Heart left ventricle (tissue), 16 donors: ENCODE data around the gene KNG1. TPM values are rescaled to one million over a fixed set of nuclear protein-coding genes. Genes with fewer than 3 reads are reported as not detected.
A peak's percentile ranks its signal among the peaks of the same experiment; 100 is the strongest.

Source experiments
- ATAC-seq, 4 donors: fragments of 200-7000 bp; cut with Tn5 transposase; one replicate each; pipeline ENCODE4 v1.9.1; 2020 to 2022; ENCODE audit warnings: moderate library complexity in 4 of 4, mild to moderate bottlenecking in 3 of 4, moderate number of reproducible peaks in 1 of 4
- DNase-seq, 5 donors: peaks; one replicate each; pipeline ENCODE4 v3.0.0-alpha.2; 2020
- H3K27ac ChIP-seq, 12 donors: fragments of 200-600 bp; sonication (generic) in 4 of 12; one replicate each; pipeline versions ENCODE4 v1.5.0 to v1.8.0; 2016 to 2022; ENCODE audit warnings: mild to moderate bottlenecking in 2 of 12
- H3K27me3 ChIP-seq, 9 donors: fragments of 200-600 bp; sonication (generic) in 2 of 9; one replicate each; pipeline versions ENCODE4 v1.5.1 to v1.8.0; 2016 to 2022; ENCODE audit warnings: mild to moderate bottlenecking in 3 of 9
- H3K36me3 ChIP-seq, 9 donors: fragments of 200-600 bp; sonication (generic) in 2 of 9; one replicate each; pipeline versions ENCODE4 v1.5.0 to v1.8.0; 2018 to 2022; ENCODE audit warnings: mild to moderate bottlenecking in 2 of 9
- H3K4me1 ChIP-seq, 12 donors: fragments of 200-600 bp; sonication (generic) in 4 of 12; one replicate each; pipeline versions ENCODE4 v1.5.0 to v1.8.0; 2016 to 2022; ENCODE audit warnings: mild to moderate bottlenecking in 3 of 12
- H3K4me3 ChIP-seq, 12 donors: fragments of 200-600 bp; sonication (generic) in 4 of 12; one replicate each; pipeline versions ENCODE4 v1.5.0 to v1.8.0; 2017 to 2022; ENCODE audit warnings: mild to moderate bottlenecking in 9 of 12, moderate library complexity in 4 of 12
- H3K9me3 ChIP-seq, 12 donors: fragments of 200-600 bp; sonication (generic) in 4 of 12; one replicate each; pipeline versions ENCODE4 v1.5.0 to v1.8.0; 2016 to 2022; ENCODE audit warnings: mild to moderate bottlenecking in 1 of 12
- POLR2A ChIP-seq, 2 donors: fragments of 450-650 bp; IDR thresholded peaks; one replicate each; pipeline ENCODE4 v1.6.1; 2017; ENCODE audit warnings: antibody characterized with exemption in 2 of 2, mild to moderate bottlenecking in 2 of 2, moderate library complexity in 2 of 2
- WGBS, 4 donors: extraction: QIAGEN DNeasy Blood & Tissue Kit in 2 of 4; methylation state at CpG; one replicate each; pipeline versions ENCODE4 v1.1.5 to v1.1.7; 2013 to 2018; 5-methylcytosine and 5-hydroxymethylcytosine counted together
- intact Hi-C, 10 donors: fragments of 100-400 bp; cut with DNase I; formaldehyde crosslinking; loops; one replicate each; pipeline versions ENCODE4 v1.11.1 to v1.14.2; 2022
- polyA plus RNA-seq, 2 donors: library from polyadenylated mRNA; stranded (reverse); fragments of 200-250 nt; gene quantifications; one replicate each; pipeline ENCODE4 v1.2.3, GENCODE V29; 2013
- total RNA-seq, 9 donors: library from RNA; depleted of rRNA in 2 of 9; stranded (reverse); fragments of >200 nt in 2 of 9; fragmentation: NEBNext Ultra II Directional in 3 of 9; extraction: Animal tissue kit (Norgen Biotek cat#: 25700) in 3 of 9; gene quantifications; one replicate each; pipeline versions ENCODE4 v1.1.0 to v1.2.4, GENCODE V29; 2016 to 2023
- TF ChIP-seq, protein P1 (sequence below), 12 donors: fragments of 200-600 bp; sonication (generic) in 4 of 12; IDR thresholded peaks; one replicate each; pipeline versions ENCODE4 v1.5.0 to v1.8.0; 2018 to 2022; ENCODE audit warnings: antibody characterized with exemption in 12 of 12, mild to moderate bottlenecking in 5 of 12
- donor health status: ischemic (EF 13 %, LVEDD 7.1; RV severe dilation, severe dysfunction).
- donor health status: healthy with polysubstance abuse.
- donor health status: DM: no; HTN: yes; CAD: no.
- donor health status: DM: no; HTN: no; CAD: no.
- donor health status: ischemic (EF 25% LVEDD 6.9; RV normal size, moderate dysfunction).
- donor health status: ischemic (EF 25% LVEDD 5.7; RV mildly dilated, moderate dysfunction).
- donor health status: healthy.
- donor health status: DM: yes; HTN: yes; CAD: no.
- donor health status: ischemic (EF 35%, LVEDD 5.7; RV mildly dilated, moderate dysfunction).
- donor health status: nonischemic (EF 11% LVEDD 7.7; RV severe dilation, severe dysfunction).
- donor health status: DM: yes; HTN: yes; CAD: no.
- donor health status: PGD.
- donor health status: ischemic (EF 29% LVEDD 5.4; RV normal size, mild dysfunction).
- donor health status: nonischemic (EF 23%, LVEDD 6.1; RV moderate dilation, normal function).

Gene KNG1
- total and polyA plus RNA-seq, 11 donors, result 0.11 to 1.0 (median 0.21) TPM; not detected in 5

DNA sequence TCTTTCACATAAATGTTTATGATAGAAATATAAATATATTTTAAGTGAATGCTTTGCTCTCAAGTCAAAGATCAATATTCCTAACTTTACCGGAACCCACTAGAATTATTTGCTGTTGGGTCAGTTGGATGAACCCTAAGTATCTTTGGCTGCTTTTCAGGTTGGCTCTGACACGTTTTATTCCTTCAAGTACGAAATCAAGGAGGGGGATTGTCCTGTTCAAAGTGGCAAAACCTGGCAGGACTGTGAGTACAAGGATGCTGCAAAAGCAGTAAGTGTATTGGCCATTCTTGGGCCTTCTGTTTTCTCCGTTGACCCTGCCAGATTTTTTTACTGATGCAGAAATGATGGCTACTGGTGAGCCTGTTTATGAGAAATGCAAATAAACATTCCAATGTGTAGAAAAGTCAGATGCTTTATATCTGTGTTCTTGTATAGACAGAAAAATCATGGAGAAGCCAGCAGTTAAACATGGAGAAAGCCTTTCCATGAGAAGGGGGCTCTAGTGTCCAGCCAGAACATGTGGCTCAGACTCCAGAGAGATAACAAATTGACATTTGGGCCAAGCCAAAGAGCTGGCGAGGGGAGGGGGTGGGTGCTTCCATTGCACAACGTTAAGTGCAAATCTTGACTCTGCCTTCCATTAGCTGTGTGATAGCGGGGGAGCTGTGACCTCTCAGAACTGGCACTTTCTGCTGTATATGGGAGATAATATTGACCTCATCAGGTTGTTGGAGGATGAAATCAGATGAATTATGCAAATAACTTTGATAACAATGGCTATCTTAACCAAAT lies 3.0 kb downstream of the KNG1 start:
- Histone ChIP-seq H3K36me3 (no peaks in the 10 kb centered on the region), H3K27ac (no peak overlapping the region), H3K4me3 (no peak overlapping the region), H3K27me3 (no peaks in the 10 kb centered on the region), H3K9me3 (no peaks in the 10 kb centered on the region), H3K4me1 (peaks cover 0 to 5% (median 0%) of the 10 kb centered on the region in 12 donors)
- DNase-seq (no peak), ATAC-seq (peak; percentile 26 to 81 (median 65))
- 31 to 49% (median 36%) methylated on average over 7 of the region's 7 CpGs for WGBS, 4 donors
- intact Hi-C loops, result no loop called here
- TF ChIP-seq, protein P1, sequence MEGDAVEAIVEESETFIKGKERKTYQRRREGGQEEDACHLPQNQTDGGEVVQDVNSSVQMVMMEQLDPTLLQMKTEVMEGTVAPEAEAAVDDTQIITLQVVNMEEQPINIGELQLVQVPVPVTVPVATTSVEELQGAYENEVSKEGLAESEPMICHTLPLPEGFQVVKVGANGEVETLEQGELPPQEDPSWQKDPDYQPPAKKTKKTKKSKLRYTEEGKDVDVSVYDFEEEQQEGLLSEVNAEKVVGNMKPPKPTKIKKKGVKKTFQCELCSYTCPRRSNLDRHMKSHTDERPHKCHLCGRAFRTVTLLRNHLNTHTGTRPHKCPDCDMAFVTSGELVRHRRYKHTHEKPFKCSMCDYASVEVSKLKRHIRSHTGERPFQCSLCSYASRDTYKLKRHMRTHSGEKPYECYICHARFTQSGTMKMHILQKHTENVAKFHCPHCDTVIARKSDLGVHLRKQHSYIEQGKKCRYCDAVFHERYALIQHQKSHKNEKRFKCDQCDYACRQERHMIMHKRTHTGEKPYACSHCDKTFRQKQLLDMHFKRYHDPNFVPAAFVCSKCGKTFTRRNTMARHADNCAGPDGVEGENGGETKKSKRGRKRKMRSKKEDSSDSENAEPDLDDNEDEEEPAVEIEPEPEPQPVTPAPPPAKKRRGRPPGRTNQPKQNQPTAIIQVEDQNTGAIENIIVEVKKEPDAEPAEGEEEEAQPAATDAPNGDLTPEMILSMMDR (IDR thresholded peaks at IDR 0.05), result no peak
- no peak for TF ChIP-seq POLR2A (IDR thresholded peaks at IDR 0.05)

DNA sequence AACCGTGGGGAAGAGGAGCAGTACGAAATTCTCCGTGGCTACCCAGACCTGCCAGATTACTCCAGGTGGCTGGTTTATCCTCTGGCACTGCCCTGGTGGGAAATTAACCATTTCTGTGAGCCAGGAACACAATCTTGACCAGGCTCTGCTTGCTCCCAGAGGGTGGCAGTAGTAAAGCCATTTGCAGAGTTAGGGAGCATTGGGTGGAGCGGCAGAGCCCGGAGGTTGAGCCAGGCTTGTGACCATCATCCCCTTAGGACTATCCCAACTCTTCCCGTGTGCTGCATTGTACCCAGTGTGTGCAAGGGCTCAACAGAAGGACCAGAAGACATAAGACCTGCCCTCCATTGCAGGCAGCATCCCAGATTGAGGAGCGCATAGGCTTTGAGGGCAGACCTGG lies 5.3 kb downstream of the KNG1 start:
- WGBS, 4 donors, result 51 to 67% (median 59%) methylated on average over 6 to 7 of the region's 7 CpGs

DNA sequence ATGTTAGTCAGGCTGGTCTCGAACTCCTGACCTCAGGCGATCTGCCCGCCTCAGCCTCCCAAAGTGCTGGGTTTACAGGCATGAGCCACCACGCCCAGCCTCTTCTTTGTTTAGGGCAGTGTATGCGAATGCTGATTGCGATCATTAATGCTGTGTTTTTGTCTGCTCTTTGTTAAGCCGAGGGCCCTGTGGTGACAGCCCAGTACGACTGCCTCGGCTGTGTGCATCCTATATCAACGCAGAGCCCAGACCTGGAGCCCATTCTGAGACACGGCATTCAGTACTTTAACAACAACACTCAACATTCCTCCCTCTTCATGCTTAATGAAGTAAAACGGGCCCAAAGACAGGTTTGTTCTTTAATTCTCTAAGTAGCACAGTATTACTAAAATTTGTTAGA lies 7.8 kb downstream of the KNG1 start:
- intact Hi-C loops, result no loop called here
- 72 to 82% (median 77%) methylated on average over 12 of the region's 12 CpGs for WGBS, 4 donors
- Histone ChIP-seq H3K9me3 (no peaks in the 10 kb centered on the region), H3K27ac (no peak overlapping the region), H3K36me3 (no peaks in the 10 kb centered on the region), H3K4me1 (peaks cover 0 to 5% (median 0%) of the 10 kb centered on the region in 12 donors), H3K4me3 (no peak overlapping the region), H3K27me3 (peaks cover 0 to 4% (median 0%) of the 10 kb centered on the region in 9 donors)
- TF ChIP-seq, protein P1 (IDR thresholded peaks at IDR 0.05), result no peak
- TF ChIP-seq POLR2A (IDR thresholded peaks at IDR 0.05), result no peak
- ATAC-seq (no peak), DNase-seq (no peak)

More for the DNA sequence above, 5.3 kb downstream of the KNG1 start:
- no peak for TF ChIP-seq POLR2A (IDR thresholded peaks at IDR 0.05)
- TF ChIP-seq, protein P1 (IDR thresholded peaks at IDR 0.05), result peak in 1 of 12 donors; percentile 8
- Histone ChIP-seq H3K9me3 (no peaks in the 10 kb centered on the region), H3K4me1 (peaks cover 0 to 5% (median 0%) of the 10 kb centered on the region in 12 donors), H3K4me3 (no peak overlapping the region), H3K27ac (no peak overlapping the region), H3K27me3 (no peaks in the 10 kb centered on the region), H3K36me3 (no peaks in the 10 kb centered on the region)
- intact Hi-C loops, result no loop called here
- ATAC-seq, result no peak
- DNase-seq, result no peak

DNA sequence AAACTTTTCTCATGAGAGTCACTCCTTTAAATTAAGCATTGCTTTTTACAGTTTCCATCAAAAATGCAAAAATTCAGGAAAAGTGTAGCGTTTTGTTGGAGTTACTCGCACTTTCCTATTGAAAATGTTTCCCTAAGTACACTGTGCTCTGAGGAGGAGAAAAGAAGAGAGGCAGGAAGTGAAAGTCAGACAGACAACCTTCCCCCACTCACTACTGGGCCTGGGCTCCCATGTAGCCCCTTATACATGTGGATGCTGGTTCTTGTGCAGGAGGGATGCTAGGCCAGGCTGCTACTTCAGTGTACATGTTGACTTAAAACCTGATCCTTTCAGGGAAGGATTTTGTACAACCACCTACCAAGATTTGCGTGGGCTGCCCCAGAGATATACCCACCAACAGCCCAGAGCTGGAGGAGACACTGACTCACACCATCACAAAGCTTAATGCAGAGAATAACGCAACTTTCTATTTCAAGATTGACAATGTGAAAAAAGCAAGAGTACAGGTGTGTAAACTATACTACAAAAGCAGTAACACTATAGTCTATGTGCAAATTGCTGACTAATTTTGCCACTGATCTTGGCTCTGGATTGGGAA lies 15.1 kb downstream of the KNG1 start:
- TF ChIP-seq POLR2A (IDR thresholded peaks at IDR 0.05), result no peak
- TF ChIP-seq, protein P1 (IDR thresholded peaks at IDR 0.05), result no peak
- Histone ChIP-seq H3K9me3 (no peaks in the 10 kb centered on the region), H3K4me3 (no peak overlapping the region), H3K27me3 (peaks cover 0 to 4% (median 0%) of the 10 kb centered on the region in 9 donors), H3K27ac (no peak overlapping the region), H3K4me1 (no peaks in the 10 kb centered on the region), H3K36me3 (no peaks in the 10 kb centered on the region)
- WGBS, 4 donors, result 85 to 93% (median 89%) methylated on average over 4 of the region's 4 CpGs
- no peak for DNase-seq
- no peak for ATAC-seq
- intact Hi-C loops, result no loop called here
